Trophoblast cell (in vitro differentiated cells and primary cell): ENCODE data around the gene NYNRIN.

Source experiments
- DNase-seq, 2 donors: peaks; one replicate each; pipeline ENCODE4 v3.0.0-alpha.2; 2016
- H2AFZ ChIP-seq: 2 replicates; pipeline ENCODE4 v1.6.1; 2013; ENCODE audit warnings: low read length, moderate library complexity, mild to moderate bottlenecking; ENCODE audit not compliant: insufficient read depth, poor library complexity
- H2AK5ac ChIP-seq: 2 replicates; pipeline ENCODE4 v1.6.1; 2013; ENCODE audit warnings: mild to moderate bottlenecking, low read length
- H2BK120ac ChIP-seq: 2 replicates; pipeline ENCODE4 v1.6.1; 2013; ENCODE audit warnings: low read length, mild to moderate bottlenecking, moderate library complexity; ENCODE audit not compliant: insufficient read depth, poor library complexity
- H2BK12ac ChIP-seq: 2 replicates; pipeline ENCODE4 v1.6.1; 2013; ENCODE audit warnings: mild to moderate bottlenecking, low read length, moderate library complexity
- H2BK5ac ChIP-seq: 2 replicates; pipeline ENCODE4 v1.6.1; 2013; ENCODE audit warnings: low read length, low read depth, moderate library complexity, mild to moderate bottlenecking; ENCODE audit not compliant: poor library complexity
- H3K14ac ChIP-seq: 2 replicates; pipeline ENCODE4 v1.6.1; 2013; ENCODE audit warnings: mild to moderate bottlenecking, low read length
- H3K18ac ChIP-seq: 2 replicates; pipeline ENCODE4 v1.6.1; 2013; ENCODE audit warnings: mild to moderate bottlenecking, low read length
- H3K23ac ChIP-seq: 2 replicates; pipeline ENCODE4 v1.6.1; 2013; ENCODE audit warnings: low read length
- H3K27ac ChIP-seq: 2 replicates; pipeline ENCODE4 v1.5.1; 2013; ENCODE audit warnings: low read depth, mild to moderate bottlenecking, inconsistent platforms, low read length, moderate library complexity
- H3K27me3 ChIP-seq: 2 replicates; pipeline ENCODE4 v1.6.1; 2013; ENCODE audit warnings: inconsistent platforms, mild to moderate bottlenecking, low read length, moderate library complexity; ENCODE audit not compliant: insufficient read depth
- H3K36me3 ChIP-seq, 2 experiments: 1 replicate in 1 of 2; 2 replicates in 1 of 2; pipeline ENCODE4 v1.6.1; 2013; ENCODE audit warnings: low read length in 2 of 2, mild to moderate bottlenecking in 2 of 2, moderate library complexity in 1 of 2; ENCODE audit not compliant: insufficient read depth in 2 of 2, control insufficient read depth in 1 of 2
- H3K4ac ChIP-seq: 2 replicates; pipeline ENCODE4 v1.6.1; 2013; ENCODE audit warnings: low read depth, mild to moderate bottlenecking, low read length, moderate library complexity
- H3K4me1 ChIP-seq, 2 experiments: 1 replicate in 1 of 2; 2 replicates in 1 of 2; pipeline ENCODE4 v1.6.1; 2013; ENCODE audit warnings: low read length in 2 of 2, mild to moderate bottlenecking in 2 of 2, moderate library complexity in 1 of 2; ENCODE audit not compliant: insufficient read depth in 2 of 2, control insufficient read depth in 1 of 2
- H3K4me2 ChIP-seq: 2 replicates; pipeline ENCODE4 v1.6.1; 2013; ENCODE audit warnings: inconsistent platforms, mild to moderate bottlenecking, low read length, moderate library complexity
- H3K4me3 ChIP-seq: 2 replicates; pipeline ENCODE4 v1.5.1; 2013; ENCODE audit warnings: mild to moderate bottlenecking, low read depth, low read length, inconsistent platforms
- H3K79me1 ChIP-seq: one replicate; pipeline ENCODE4 v1.6.1; 2013; ENCODE audit warnings: low read length
- H3K79me2 ChIP-seq: 2 replicates; pipeline ENCODE4 v1.6.1; 2013; ENCODE audit warnings: low read length, mild to moderate bottlenecking; ENCODE audit not compliant: control insufficient read depth, insufficient read depth, poor library complexity
- H3K9ac ChIP-seq: 2 replicates; pipeline ENCODE4 v1.6.1; 2013; ENCODE audit warnings: mild to moderate bottlenecking, low read length
- H3K9me3 ChIP-seq: 2 replicates; pipeline ENCODE4 v1.6.1; 2013; ENCODE audit warnings: low read depth, mild to moderate bottlenecking, control low read depth, inconsistent platforms, low read length; ENCODE audit not compliant: insufficient read depth
- H4K12ac ChIP-seq: 2 replicates; pipeline ENCODE4 v1.6.1; 2013; ENCODE audit warnings: low read depth, mild to moderate bottlenecking, low read length, moderate library complexity
- H4K8ac ChIP-seq: 2 replicates; pipeline ENCODE4 v1.6.1; 2013; ENCODE audit warnings: low read depth, mild to moderate bottlenecking, low read length, moderate library complexity
- H4K91ac ChIP-seq: one replicate; pipeline ENCODE4 v1.6.1; 2013; ENCODE audit warnings: low read depth, mild to moderate bottlenecking, low read length, moderate library complexity
- WGBS: extraction: QIAGEN DNeasy Blood & Tissue Kit; methylation state at CpG from one replicate; pipeline ENCODE4 v1.1.7; 2013; ENCODE audit warnings: missing lambda C conversion rate; ENCODE audit not compliant: insufficient read length, insufficient coverage; ENCODE audit errors: extremely low coverage; 5-methylcytosine and 5-hydroxymethylcytosine counted together

NYNRIN gene

GRCh38 chr14:24379907-24380730 is 18.7 kb upstream of the NYNRIN start:
- no peak overlapping the region for H2BK12ac ChIP-seq
- no CpG with 5 or more reads among the region's 15 CpGs for WGBS

GRCh38 chr14:24381363-24382063 is 17.3 kb upstream of the NYNRIN start:
- Histone ChIP-seq H3K36me3 (peaks cover 9 to 12% of the 10 kb centered on the region in 2 experiments), H3K4me3 (no peak overlapping the region), H2BK5ac (no peak overlapping the region), H3K27ac (no peak overlapping the region), H4K8ac (no peak overlapping the region), H2AFZ (no peak overlapping the region), H2AK5ac (no peak overlapping the region), H3K14ac (no peak overlapping the region), H3K79me2 (no peaks in the 10 kb centered on the region), H3K18ac (no peak overlapping the region), H4K91ac (no peak overlapping the region), H2BK120ac (no peak overlapping the region), H3K4ac (no peak overlapping the region), H3K27me3 (no peaks in the 10 kb centered on the region), H3K4me2 (no peak overlapping the region), H3K4me1 (no peaks in the 10 kb centered on the region), H2BK12ac (no peak overlapping the region), H3K9ac (no peak overlapping the region), H3K23ac (no peak overlapping the region), H4K12ac (no peak overlapping the region), H3K9me3 (no peaks in the 10 kb centered on the region), H3K79me1 (no peaks in the 10 kb centered on the region)
- no peak for DNase-seq
- WGBS: no CpG with 5 or more reads among the region's 8 CpGs

More at GRCh38 chr14:24379907-24380730, 18.7 kb upstream of the NYNRIN start:
- no peak overlapping the region for H3K18ac ChIP-seq
- no peak overlapping the region for H3K4me2 ChIP-seq
- H3K4me3 ChIP-seq: no peak overlapping the region
- no peak overlapping the region for H4K91ac ChIP-seq
- H3K36me3 ChIP-seq: peaks cover 20 to 23% of the 10 kb centered on the region in 2 experiments
- no peak overlapping the region for H3K27ac ChIP-seq
- H2AK5ac ChIP-seq: no peak overlapping the region
- no peak overlapping the region for H4K8ac ChIP-seq
- H2AFZ ChIP-seq: no peak overlapping the region
- no peaks in the 10 kb centered on the region for H3K9me3 ChIP-seq
- H3K27me3 ChIP-seq: no peaks in the 10 kb centered on the region
- no peaks in the 10 kb centered on the region for H3K79me2 ChIP-seq
- no peak overlapping the region for H3K23ac ChIP-seq
- H3K79me1 ChIP-seq: no peaks in the 10 kb centered on the region
- no peak overlapping the region for H3K14ac ChIP-seq
- H2BK120ac ChIP-seq: no peak overlapping the region
- DNase-seq: no peak
- no peaks in the 10 kb centered on the region for H3K4me1 ChIP-seq
- H4K12ac ChIP-seq: no peak overlapping the region
- no peak overlapping the region for H2BK5ac ChIP-seq
- no peak overlapping the region for H3K4ac ChIP-seq
- no peak overlapping the region for H3K9ac ChIP-seq

- no peak for DNase-seq
- H3K4me2 ChIP-seq: no peak overlapping the region
- no peak overlapping the region for H3K4me3 ChIP-seq
- no peak overlapping the region for H2BK12ac ChIP-seq
- no peak overlapping the region for H2BK120ac ChIP-seq
- no CpG with 5 or more reads among the region's 4 CpGs for WGBS
- H3K9ac ChIP-seq: no peak overlapping the region
- H3K79me2 ChIP-seq: no peaks in the 10 kb centered on the region
- H3K36me3 ChIP-seq: peaks cover 6 to 7% of the 10 kb centered on the region in 2 experiments
- no peak overlapping the region for H2AK5ac ChIP-seq
- no peak overlapping the region for H4K12ac ChIP-seq
- no peaks in the 10 kb centered on the region for H3K4me1 ChIP-seq
- no peak overlapping the region for H2BK5ac ChIP-seq
- H3K9me3 ChIP-seq: no peaks in the 10 kb centered on the region
- H3K27me3 ChIP-seq: no peaks in the 10 kb centered on the region
- no peak overlapping the region for H4K91ac ChIP-seq
- no peak overlapping the region for H3K27ac ChIP-seq
- no peaks in the 10 kb centered on the region for H3K79me1 ChIP-seq
- no peak overlapping the region for H3K18ac ChIP-seq
- H3K14ac ChIP-seq: no peak overlapping the region
- H4K8ac ChIP-seq: no peak overlapping the region
- H2AFZ ChIP-seq: no peak overlapping the region
- no peak overlapping the region for H3K4ac ChIP-seq
- no peak overlapping the region for H3K23ac ChIP-seq
Observed at GRCh38 chr14:24382064-24382371, 16.8 kb upstream of the NYNRIN start.

- no peak overlapping the region for H3K9ac ChIP-seq
- no peak overlapping the region for H3K4me3 ChIP-seq
- H2BK12ac ChIP-seq: no peak overlapping the region
- no peak overlapping the region for H4K8ac ChIP-seq
- H3K4me1 ChIP-seq: no peaks in the 10 kb centered on the region
- H4K12ac ChIP-seq: no peak overlapping the region
- WGBS: 100% methylated on average over 1 of the region's 4 CpGs
- H2AK5ac ChIP-seq: no peak overlapping the region
- no peak overlapping the region for H3K18ac ChIP-seq
- H3K79me2 ChIP-seq: no peaks in the 10 kb centered on the region
- no peak overlapping the region for H4K91ac ChIP-seq
- H2BK5ac ChIP-seq: no peak overlapping the region
- no peak for DNase-seq
- no peak overlapping the region for H2BK120ac ChIP-seq
- no peaks in the 10 kb centered on the region for H3K79me1 ChIP-seq
- no peak overlapping the region for H2AFZ ChIP-seq
- H3K4me2 ChIP-seq: no peak overlapping the region
- H3K14ac ChIP-seq: no peak overlapping the region
- H3K27ac ChIP-seq: no peak overlapping the region
- H3K36me3 ChIP-seq: no peaks in the 10 kb centered on the region
- H3K4ac ChIP-seq: no peak overlapping the region
- H3K23ac ChIP-seq: no peak overlapping the region
- H3K27me3 ChIP-seq: no peaks in the 10 kb centered on the region
- H3K9me3 ChIP-seq: no peaks in the 10 kb centered on the region
Observed at GRCh38 chr14:24384169-24384568, 14.6 kb upstream of the NYNRIN start.
